Effector memory CD8-positive, alpha-beta T cell (primary cell): ENCODE measurements around the gene AK6.
"Not testable (repeated sequence)": the region's sequence is repeated elsewhere in the genome, so short reads cannot be mapped to it uniquely, and the experiment has no call there.

Source experiments
- ATAC-seq: fragments of 150-1000 bp; cut with Tn5 transposase; replicated peaks from 2 replicates; pipeline ENCODE4 v1.10.0; 2021; ENCODE audit warnings: mild to moderate bottlenecking, moderate library complexity
- DNase-seq, 3 experiments: peaks; one replicate each; pipeline ENCODE4 v3.0.0; 2021
- H3K27ac Mint-ChIP-seq, 2 donors: one replicate each; pipeline ENCODE4 v1.8.0; 2022; ENCODE audit warnings: mild to moderate bottlenecking in 2 of 2, mixed read lengths in 2 of 2, moderate library complexity in 2 of 2
- H3K27me3 Mint-ChIP-seq, 2 donors: one replicate each; pipeline ENCODE4 v1.8.0; 2022; ENCODE audit warnings: mixed read lengths in 2 of 2
- H3K36me3 Mint-ChIP-seq: one replicate; pipeline ENCODE4 v1.8.0; 2022; ENCODE audit warnings: mild to moderate bottlenecking, moderate library complexity, mixed read lengths; ENCODE audit not compliant: insufficient read depth
- H3K4me1 Mint-ChIP-seq, 2 donors: one replicate each; pipeline ENCODE4 v1.8.0; 2022; ENCODE audit warnings: low read depth in 2 of 2, mixed read lengths in 2 of 2
- H3K4me3 Mint-ChIP-seq, 2 donors: one replicate each; pipeline ENCODE4 v1.8.0; 2022; ENCODE audit warnings: mild to moderate bottlenecking in 2 of 2, mixed read lengths in 2 of 2, moderate library complexity in 2 of 2
- H3K9me3 Mint-ChIP-seq, 2 donors: one replicate each; pipeline ENCODE4 v1.8.0; 2022; ENCODE audit warnings: mixed read lengths in 2 of 2
- total RNA-seq, 9 experiments: gene quantifications; one replicate each; lab custom pipeline; 2026; lab: John Stamatoyannopoulos, UW

Gene AK6
- total RNA-seq, result 4.0 to 59.6 (median 15.7) reads per million in 9 experiments

GRCh38 chr5:69369340-69370121 lies at the start of gene AK6, which contains the start of the genes RAD17 and TAF9:
TSS of gene AK6 (minus strand) at chr5:69369520. CDS start at chr5:69369490, 30 bp downstream.
TSS of gene RAD17 (plus strand) at chr5:69369818. CDS start at chr5:69372209, 2,391 bp downstream.
TSS of gene TAF9 (minus strand) at chr5:69369520. CDS start at chr5:69365737, 3,783 bp downstream.
- Mint-ChIP-seq H3K27ac (peak within 1 kb of the TSS; percentile 99), H3K36me3 (peaks cover 50% of the 10 kb centered on the region), H3K9me3 (no peaks in the 10 kb centered on the region), H3K4me3 (peak within 1 kb of the TSS; percentile 86 to 87), H3K27me3 (no peaks in the 10 kb centered on the region), H3K4me1 (peaks cover 15 to 32% of the 10 kb centered on the region in 2 donors)
- DNase-seq, result peak; percentile 86 to 94 (median 90)
- peak; percentile 89 for ATAC-seq

- H3K27ac Mint-ChIP-seq, result no peak overlapping the region
- peaks cover 0 to 4% of the 10 kb centered on the region in 2 donors for H3K27me3 Mint-ChIP-seq
- H3K4me3 Mint-ChIP-seq, result no peak overlapping the region
- no peak for DNase-seq
- no peaks in the 10 kb centered on the region for H3K9me3 Mint-ChIP-seq
- peaks cover 0 to 4% of the 10 kb centered on the region in 2 donors for H3K4me1 Mint-ChIP-seq
- ATAC-seq, result no peak
- H3K36me3 Mint-ChIP-seq, result peaks cover 5% of the 10 kb centered on the region
Measured at GRCh38 chr5:69418554-69418953, 49.2 kb upstream of the AK6 start.

- Mint-ChIP-seq H3K4me3 (no peak overlapping the region), H3K9me3 (no peaks in the 10 kb centered on the region), H3K36me3 (peaks cover 9% of the 10 kb centered on the region), H3K27me3 (no peaks in the 10 kb centered on the region), H3K27ac (no peak overlapping the region), H3K4me1 (peaks cover 0 to 4% of the 10 kb centered on the region in 2 donors)
- DNase-seq (no peak), ATAC-seq (no peak)
Measured at GRCh38 chr5:69416699-69417098, 47.4 kb upstream of the AK6 start.

- no peaks in the 10 kb centered on the region for H3K9me3 Mint-ChIP-seq
- ATAC-seq, result no peak
- no peak overlapping the region for H3K27ac Mint-ChIP-seq
- H3K4me1 Mint-ChIP-seq, result peaks cover 0 to 4% of the 10 kb centered on the region in 2 donors
- DNase-seq, result no peak
- peaks cover 13% of the 10 kb centered on the region for H3K36me3 Mint-ChIP-seq
- H3K27me3 Mint-ChIP-seq, result no peaks in the 10 kb centered on the region
- peak overlapping the region; percentile 37 to 61 for H3K4me3 Mint-ChIP-seq
Measured at GRCh38 chr5:69416180-69416579, 46.9 kb upstream of the AK6 start.

- H3K27ac Mint-ChIP-seq, result no peak overlapping the region
- peak overlapping the region; percentile 37 to 61 for H3K4me3 Mint-ChIP-seq
Measured at GRCh38 chr5:69415584-69415958, 46.3 kb upstream of the AK6 start.

GRCh38 chr5:69414885-69415583 lies 45.7 kb upstream of the AK6 start, which contains the start of gene MARVELD2:
TSS of gene MARVELD2 (plus strand) at chr5:69415116. CDS start at chr5:69419386, 4,270 bp downstream.
- peak within 1 kb of the TSS; percentile 10 to 59 for H3K27ac Mint-ChIP-seq
- H3K4me3 Mint-ChIP-seq, result peak within 1 kb of the TSS; percentile 61
- H3K4me1 Mint-ChIP-seq, result peaks cover 0 to 4% of the 10 kb centered on the region in 2 donors
- ATAC-seq (peak; percentile 82), DNase-seq (peak; percentile 3 to 11 (median 3))
- H3K27me3 Mint-ChIP-seq, result no peaks in the 10 kb centered on the region
- H3K9me3 Mint-ChIP-seq, result no peaks in the 10 kb centered on the region
- peaks cover 24% of the 10 kb centered on the region for H3K36me3 Mint-ChIP-seq

More at GRCh38 chr5:69415584-69415958, 46.3 kb upstream of the AK6 start:
- Mint-ChIP-seq H3K36me3 (peaks cover 19% of the 10 kb centered on the region), H3K27me3 (no peaks in the 10 kb centered on the region), H3K4me1 (peaks cover 0 to 4% of the 10 kb centered on the region in 2 donors), H3K9me3 (no peaks in the 10 kb centered on the region)
- no peak for ATAC-seq
- DNase-seq, result no peak

GRCh38 chr5:69404659-69405330 lies 35.5 kb upstream of the AK6 start:
- Mint-ChIP-seq H3K4me3 (no peak overlapping the region), H3K4me1 (no peaks in the 10 kb centered on the region), H3K27me3 (no peaks in the 10 kb centered on the region), H3K36me3 (peaks cover 48% of the 10 kb centered on the region), H3K27ac (no peak overlapping the region), H3K9me3 (no peaks in the 10 kb centered on the region)
- ATAC-seq (no peak), DNase-seq (no peak)

GRCh38 chr5:69378376-69378775 lies 9.1 kb upstream of the AK6 start:
- Mint-ChIP-seq H3K4me3 (no peak overlapping the region), H3K36me3 (peaks cover 56% of the 10 kb centered on the region), H3K4me1 (no peaks in the 10 kb centered on the region), H3K9me3 (no peaks in the 10 kb centered on the region), H3K27me3 (no peaks in the 10 kb centered on the region), H3K27ac (no peak overlapping the region)
- no peak for DNase-seq
- no peak for ATAC-seq

GRCh38 chr5:69374911-69375446 lies 5.7 kb upstream of the AK6 start:
- DNase-seq (no peak), ATAC-seq (no peak)
- Mint-ChIP-seq H3K36me3 (peaks cover 35% of the 10 kb centered on the region), H3K4me3 (no peak overlapping the region), H3K27me3 (no peaks in the 10 kb centered on the region), H3K27ac (peak overlapping the region in 1 of 2 donors; percentile 25), H3K4me1 (peaks cover 2 to 8% of the 10 kb centered on the region in 2 donors), H3K9me3 (no peaks in the 10 kb centered on the region)

GRCh38 chr5:69372394-69372793 lies 3.1 kb upstream of the AK6 start:
- H3K27me3 Mint-ChIP-seq, result no peaks in the 10 kb centered on the region
- H3K4me1 Mint-ChIP-seq, result peaks cover 10 to 19% of the 10 kb centered on the region in 2 donors
- H3K27ac Mint-ChIP-seq, result no peak overlapping the region
- H3K36me3 Mint-ChIP-seq, result peaks cover 47% of the 10 kb centered on the region
- H3K4me3 Mint-ChIP-seq, result no peak overlapping the region
- DNase-seq (no peak), ATAC-seq (no peak)
- H3K9me3 Mint-ChIP-seq, result no peaks in the 10 kb centered on the region

GRCh38 chr5:69370335-69370734 lies 1.0 kb upstream of the AK6 start:
- H3K4me3 Mint-ChIP-seq, result peak overlapping the region; percentile 86 to 87
- H3K4me1 Mint-ChIP-seq, result peaks cover 10 to 29% of the 10 kb centered on the region in 2 donors
- not testable (repeated sequence) for H3K9me3 Mint-ChIP-seq, DNase-seq, ATAC-seq, H3K27me3 Mint-ChIP-seq
- peak overlapping the region; percentile 99 for H3K27ac Mint-ChIP-seq
- peaks cover 48% of the 10 kb centered on the region for H3K36me3 Mint-ChIP-seq

- Mint-ChIP-seq H3K4me3 (peak overlapping the region; percentile 86 to 87), H3K27ac (peak overlapping the region; percentile 99), H3K9me3 (no peaks in the 10 kb centered on the region), H3K4me1 (peaks cover 15 to 32% of the 10 kb centered on the region in 2 donors), H3K36me3 (peaks cover 53% of the 10 kb centered on the region), H3K27me3 (no peaks in the 10 kb centered on the region)
- ATAC-seq, result peak; percentile 13
- DNase-seq, result peak in 1 of 3 experiments; percentile 4
Measured at GRCh38 chr5:69368458-69369339, 621 bp downstream of the AK6 start.
